H1 (cell line): ENCODE data around the gene APLP2. TPM values are rescaled to one million over a fixed set of nuclear protein-coding genes. Genes with fewer than 3 reads are reported as not detected.

Experiments used
- CTCF ChIA-PET: fragments of 300-600 bp; sonication (Branson Sonifier 250); formaldehyde crosslinking; loops from one replicate; lab custom pipeline; 2021; ENCODE audit not compliant: partially characterized antibody; lab: Charles Lee
- POLR2A ChIA-PET: fragments of 300-600 bp; sonication (Branson Sonifier 250); formaldehyde crosslinking; loops from one replicate; lab custom pipeline; 2021; ENCODE audit warnings: inconsistent platforms; ENCODE audit not compliant: partially characterized antibody; lab: Charles Lee
- DNase-seq, 2 experiments: peaks; one replicate each; pipeline versions ENCODE4 v3.0.0 to v3.0.0-alpha.2; 2010 to 2022; ENCODE audit warnings: low spot score in 2 of 2, low read depth in 1 of 2, mixed read lengths in 1 of 2
- FAIRE-seq: peaks from 2 replicates; lab custom pipeline; 2011; peaks lifted over from hg19 to GRCh38; lab: Jason Lieb, UNC
- H2AFZ ChIP-seq: 2 replicates; pipeline ENCODE4 v1.8.1; 2012; ENCODE audit warnings: low read length, inconsistent platforms
- H2AK5ac ChIP-seq: 2 replicates; pipeline ENCODE4 v1.6.1; 2013; ENCODE audit warnings: low read depth, low read length
- H2BK120ac ChIP-seq: replicated peaks from 2 replicates; pipeline ENCODE3; 2013; ENCODE audit warnings: low read depth, low read length, inconsistent platforms
- H2BK12ac ChIP-seq: 2 replicates; pipeline ENCODE4 v1.6.1; 2013; ENCODE audit warnings: low read depth, low read length
- H2BK15ac ChIP-seq: 2 replicates; pipeline ENCODE4 v1.6.1; 2013; ENCODE audit warnings: low read length
- H2BK20ac ChIP-seq: 2 replicates; pipeline ENCODE4 v1.6.1; 2013; ENCODE audit warnings: low read length
- H2BK5ac ChIP-seq: 2 replicates; pipeline ENCODE4 v1.6.1; 2013; ENCODE audit warnings: low read depth, low read length
- H3K14ac ChIP-seq: 2 replicates; pipeline ENCODE4 v1.6.1; 2013; ENCODE audit warnings: inconsistent platforms; ENCODE audit not compliant: insufficient read length
- H3K18ac ChIP-seq: 2 replicates; pipeline ENCODE4 v1.6.1; 2013; ENCODE audit warnings: low read length; ENCODE audit errors: extremely low read depth
- H3K23ac ChIP-seq: 2 replicates; pipeline ENCODE4 v1.6.1; 2013; ENCODE audit warnings: inconsistent platforms; ENCODE audit not compliant: insufficient read length
- H3K23me2 ChIP-seq: 2 replicates; pipeline ENCODE4 v1.6.1; 2013; ENCODE audit warnings: low read depth, low read length
- H3K27ac ChIP-seq: 2 replicates; pipeline ENCODE4 v1.6.1; 2011; ENCODE audit warnings: low read depth, low read length, inconsistent platforms
- H3K27me3 ChIP-seq, 4 experiments: replicated peaks in 1 of 4; 1 replicate in 1 of 4; 2 replicates in 3 of 4; pipeline versions ENCODE4 v1.6.1 to v1.8.1; 2011 to 2013; ENCODE audit warnings: low read length in 3 of 4, mild to moderate bottlenecking in 3 of 4, inconsistent platforms in 2 of 4, mixed read lengths in 2 of 4, moderate library complexity in 1 of 4; ENCODE audit not compliant: control insufficient read depth in 3 of 4, insufficient read depth in 3 of 4; ENCODE audit errors: extremely low read depth in 1 of 4
- H3K36me3 ChIP-seq, 4 experiments: 2 replicates each; pipeline versions ENCODE4 v1.6.1 to v1.8.1; 2011 to 2013; ENCODE audit warnings: mild to moderate bottlenecking in 4 of 4, low read length in 3 of 4, moderate library complexity in 2 of 4, control low read depth in 1 of 4, inconsistent platforms in 1 of 4; ENCODE audit not compliant: insufficient read depth in 4 of 4, control insufficient read depth in 2 of 4
- H3K4ac ChIP-seq: replicated peaks from 2 replicates; pipeline ENCODE3; 2013; ENCODE audit warnings: low read length, low read depth, mixed read lengths, inconsistent platforms; ENCODE audit not compliant: insufficient read length
- H3K4me1 ChIP-seq, 4 experiments: replicated peaks in 1 of 4; 1 replicate in 1 of 4; 2 replicates in 3 of 4; pipeline versions ENCODE4 v1.6.1 to v1.8.1; 2011 to 2013; ENCODE audit warnings: low read length in 3 of 4, inconsistent platforms in 2 of 4, mixed read lengths in 1 of 4; ENCODE audit not compliant: insufficient read depth in 4 of 4, control insufficient read depth in 3 of 4
- H3K4me2 ChIP-seq, 2 experiments: 2 replicates each; pipeline versions ENCODE4 v1.6.1 to v1.8.1; 2011 to 2013; ENCODE audit warnings: low read depth in 2 of 2, low read length in 2 of 2, control low read depth in 1 of 2, inconsistent platforms in 1 of 2, mild to moderate bottlenecking in 1 of 2; ENCODE audit not compliant: insufficient read depth in 1 of 2
- H3K4me3 ChIP-seq, 4 experiments: fragments of 200-600, 300-600 bp in 1 of 4; sonication (generic), shearing (Covaris generic), sonication (Bioruptor Twin) in 1 of 4; 2 replicates each; pipeline versions ENCODE4 v1.5.1 to v1.8.1; 2011 to 2016; ENCODE audit warnings: low read length in 4 of 4, low read depth in 3 of 4, control low read depth in 2 of 4, inconsistent platforms in 2 of 4, mild to moderate bottlenecking in 2 of 4, mixed read lengths in 1 of 4, moderate library complexity in 1 of 4; ENCODE audit not compliant: insufficient read depth in 2 of 4; ENCODE audit errors: extremely low read depth in 1 of 4
- H3K56ac ChIP-seq: replicated peaks from 2 replicates; pipeline ENCODE3; 2013; ENCODE audit warnings: low read depth, mild to moderate bottlenecking, mixed read lengths, low read length, inconsistent platforms; ENCODE audit not compliant: insufficient read length
- H3K79me1 ChIP-seq: 2 replicates; pipeline ENCODE4 v1.6.1; 2013; ENCODE audit warnings: low read depth, low read length, control low read depth
- H3K79me2 ChIP-seq, 2 experiments: 2 replicates each; pipeline versions ENCODE4 v1.6.1 to v1.8.1; 2012 to 2013; ENCODE audit warnings: low read length in 2 of 2, mild to moderate bottlenecking in 2 of 2, inconsistent platforms in 1 of 2; ENCODE audit not compliant: insufficient read depth in 2 of 2, control insufficient read depth in 1 of 2
- H3K9ac ChIP-seq, 4 experiments: replicated peaks in 1 of 4; 1 replicate in 1 of 4; 2 replicates in 3 of 4; pipeline versions ENCODE4 v1.6.1 to v1.8.1; 2011 to 2013; ENCODE audit warnings: low read depth in 3 of 4, low read length in 3 of 4, control low read depth in 2 of 4, mild to moderate bottlenecking in 2 of 4, moderate library complexity in 2 of 4, inconsistent platforms in 1 of 4; ENCODE audit errors: extremely low read depth in 1 of 4
- H3K9me3 ChIP-seq, 2 experiments: 2 replicates each; pipeline versions ENCODE4 v1.6.1 to v1.8.1; 2012 to 2013; ENCODE audit warnings: mild to moderate bottlenecking in 2 of 2, moderate library complexity in 2 of 2, control low read depth in 1 of 2, inconsistent platforms in 1 of 2, low read depth in 1 of 2, low read length in 1 of 2, mixed read lengths in 1 of 2; ENCODE audit not compliant: insufficient read depth in 2 of 2
- H4K20me1 ChIP-seq, 2 experiments: replicated peaks in 1 of 2; 2 replicates each; pipeline versions ENCODE3 to v1.8.1; 2011 to 2013; ENCODE audit warnings: inconsistent platforms in 2 of 2, low read length in 2 of 2, mild to moderate bottlenecking in 1 of 2; ENCODE audit not compliant: insufficient read depth in 2 of 2, control insufficient read depth in 1 of 2
- H4K5ac ChIP-seq: 2 replicates; pipeline ENCODE4 v1.6.1; 2013; ENCODE audit warnings: low read length, low read depth, mixed read lengths, inconsistent platforms; ENCODE audit not compliant: insufficient read length
- H4K8ac ChIP-seq: 2 replicates; pipeline ENCODE4 v1.8.0; 2013; ENCODE audit warnings: mild to moderate bottlenecking, moderate library complexity, low read length, inconsistent platforms; ENCODE audit not compliant: insufficient read depth; ENCODE audit errors: extremely low read depth
- H4K91ac ChIP-seq: replicated peaks from 2 replicates; pipeline ENCODE3; 2013; ENCODE audit warnings: low read length, mixed read lengths, inconsistent platforms; ENCODE audit not compliant: insufficient read length
- CHD1 ChIP-seq: IDR thresholded peaks from 2 replicates; pipeline ENCODE4 v1.6.1; 2012; ENCODE audit warnings: low read depth, low read length, improper control_type of control experiment
- RNF2 ChIP-seq: fragments of 200-900, 300-1000 bp; sonication (generic); IDR thresholded peaks from 2 replicates; pipeline ENCODE4 v1.7.1; 2016; ENCODE audit warnings: borderline replicate concordance, low read depth, mild to moderate bottlenecking, antibody characterized with exemption, low read length; ENCODE audit not compliant: poor library complexity, severe bottlenecking; ENCODE audit errors: missing control alignments
- SP2 ChIP-seq: IDR thresholded peaks from 2 replicates; pipeline ENCODE4 v1.6.1; 2012; ENCODE audit warnings: mild to moderate bottlenecking, low read length, inconsistent platforms
- WGBS, 2 experiments: shearing (Covaris generic) in 1 of 2; methylation state at CpG; one replicate each; pipeline versions ENCODE4 v1.1.6 to v1.1.7; 2013 to 2015; ENCODE audit warnings: low lambda C conversion rate in 2 of 2, mixed read lengths in 2 of 2, inconsistent platforms in 1 of 2, low coverage in 1 of 2, missing lambda C conversion rate in 1 of 2; ENCODE audit not compliant: insufficient replicate concordance in 2 of 2, insufficient coverage in 1 of 2, insufficient read length in 1 of 2; ENCODE audit errors: extremely low coverage in 1 of 2, missing lambda C conversion rate in 1 of 2; 5-methylcytosine and 5-hydroxymethylcytosine counted together
- polyA plus RNA-seq, 7 experiments: library from polyadenylated mRNA; depleted of rRNA in 3 of 7; stranded (reverse) in 5 of 7; unstranded in 2 of 7; fragments of >200 nt in 5 of 7; fragments of 200-250 nt in 2 of 7; gene quantifications; 1 replicate in 5 of 7; 2 replicates in 1 of 7; 4 replicates in 1 of 7; pipeline versions ENCODE4 v1.2.1 to v1.2.3, GENCODE V29; 2011 to 2013; ENCODE audit warnings: missing spikeins in 2 of 7, mixed read lengths in 2 of 7
- total RNA-seq: library from RNA; stranded (reverse); fragmentation: NEBNext Ultra II Directional; extraction: Animal tissue kit (Norgen Biotek cat#: 25700); gene quantifications from 2 replicates; pipeline ENCODE4 v1.2.1, GENCODE V29; 2021

APLP2 gene
- total and polyA plus RNA-seq, 2 of the 8 experiments (the other 6 are each of a cell fraction or from before 2014, with no cell fraction given) = 222 to 315 TPM

DNA sequence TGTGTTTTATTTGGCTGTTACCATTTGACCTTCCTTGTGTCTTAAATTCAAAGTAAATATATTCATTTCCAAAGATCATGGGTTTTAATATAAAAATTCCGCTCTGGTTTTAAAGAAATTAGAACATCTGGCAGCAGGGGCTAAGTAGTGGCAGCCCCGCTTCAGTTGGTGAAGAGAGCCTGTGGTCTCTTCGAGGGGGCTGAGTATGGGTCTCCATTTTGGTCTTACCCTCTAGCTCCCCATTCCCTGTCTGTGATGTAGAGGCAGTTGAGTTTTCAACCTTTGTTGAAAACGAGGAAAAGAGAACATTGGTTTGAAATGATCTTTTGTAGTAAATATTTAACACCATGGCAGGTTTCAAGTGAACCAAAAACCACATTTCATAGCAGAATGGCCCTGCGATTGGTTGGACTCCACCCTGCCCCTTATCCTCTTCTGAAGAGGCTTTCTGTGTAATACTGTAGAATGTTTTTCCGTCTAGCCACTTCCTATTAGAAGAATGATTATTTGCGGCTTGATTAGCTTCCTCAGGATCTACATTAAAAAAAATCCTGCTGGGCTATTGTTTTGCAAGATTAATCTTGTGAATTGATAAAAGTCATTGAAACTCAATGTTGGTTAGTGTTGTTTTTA lies 17.7 kb downstream of the APLP2 start:
- no peak overlapping the region for H4K5ac ChIP-seq
- H3K4ac ChIP-seq = no peak overlapping the region
- H2BK120ac ChIP-seq = no peak overlapping the region
- no peak overlapping the region for H3K9ac ChIP-seq
- peaks cover 0 to 3% (median 0%) of the 10 kb centered on the region in 4 experiments; a peak in 3 of 8 replicates for H3K36me3 ChIP-seq
- no peak overlapping the region for H2BK15ac ChIP-seq
- no peak overlapping the region for H2BK12ac ChIP-seq
- TF ChIP-seq SP2 (no peak), CHD1 (no peak), RNF2 (no peak)
- 78% methylated on average over 7 of the region's 7 CpGs; no CpG with 5 or more reads in 1 of the 2 experiments for WGBS, 2 experiments
- H3K4me1 ChIP-seq = peaks cover 0 to 10% (median 3%) of the 10 kb centered on the region in 4 experiments; a peak in 3 of 7 replicates
- FAIRE-seq (no peak), DNase-seq (no peak)
- H3K4me2 ChIP-seq = peak overlapping the region; percentile 5 to 18; a peak in 2 of 4 replicates
- H4K8ac ChIP-seq = no peak overlapping the region
- H3K9me3 ChIP-seq = peaks cover 3 to 4% of the 10 kb centered on the region in 2 experiments; a peak in 2 of 4 replicates
- H3K4me3 ChIP-seq = no peak overlapping the region
- H3K18ac ChIP-seq = no peak overlapping the region; the same call in 1 of the 2 replicates
- no peak overlapping the region for H2AK5ac ChIP-seq
- H3K14ac ChIP-seq = no peak overlapping the region
- no peak overlapping the region for H2BK20ac ChIP-seq
- H3K79me2 ChIP-seq = peaks cover 9 to 74% of the 10 kb centered on the region in 2 experiments
- POLR2A ChIA-PET = interaction anchor here (1.3 kb wide), 1 partner anchor 18 kb away, joined by 3 read pairs; the partner anchor contains the start of gene APLP2
- H4K91ac ChIP-seq = no peak overlapping the region
- H2AFZ ChIP-seq = no peak overlapping the region
- no peaks in the 10 kb centered on the region for H3K27me3 ChIP-seq
- CTCF ChIA-PET = no interaction called here
- H4K20me1 ChIP-seq = peaks cover 0 to 11% of the 10 kb centered on the region in 2 experiments
- H2BK5ac ChIP-seq = no peak overlapping the region
- no peak overlapping the region for H3K27ac ChIP-seq
- no peaks in the 10 kb centered on the region for H3K23me2 ChIP-seq
- no peak overlapping the region for H3K23ac ChIP-seq
- H3K79me1 ChIP-seq = peaks cover 5% of the 10 kb centered on the region; the same call in 1 of the 2 replicates
- H3K56ac ChIP-seq = no peak overlapping the region
